ENCODE data around the gene IRF6. TPM values are rescaled to one million over a fixed set of nuclear protein-coding genes. Genes with fewer than 3 reads are reported as not detected.

IRF6 gene
- total and polyA plus RNA-seq, 2 donors (not counting 1 experiment from before 2014, with no cell fraction given) = 0.18 to 1.1 TPM

GRCh38 chr1:209802780-209803152 is 3.2 kb downstream of the IRF6 start:
- Histone ChIP-seq H3K9me3 (ENCODE audit: control extremely low read depth in 1 of 3, control insufficient read depth in 2 of 3, insufficient read depth in 1 of 3, low read length in 2 of 3) (peaks cover 0 to 8% (median 0%) of the 10 kb centered on the region in 3 donors), H3K27me3 (replicated peaks in 1 of 4; ENCODE audit: control extremely low read depth in 1 of 4, control insufficient read depth in 3 of 4, insufficient read depth in 4 of 4, low read length in 3 of 4) (peaks cover 0 to 18% (median 9%) of the 10 kb centered on the region in 4 experiments), H3K4me2 (replicated peaks; ENCODE audit: low read depth, low read length, poor library complexity, severe bottlenecking) (no peak overlapping the region), H2AFZ (ENCODE audit: insufficient read depth, low read depth, low read length, poor library complexity, severe bottlenecking) (no peak overlapping the region), H4K20me1 (ENCODE audit: control insufficient read depth, insufficient read depth, low read length, poor library complexity, severe bottlenecking) (no peaks in the 10 kb centered on the region), H3K4me1 (ENCODE audit: control insufficient read depth in 2 of 2, insufficient read depth in 2 of 2, low read length in 2 of 2) (peaks cover 10 to 13% of the 10 kb centered on the region in 2 donors), H3K36me3 (replicated peaks in 1 of 2; ENCODE audit: control extremely low read depth in 1 of 2, control insufficient read depth in 1 of 2, extremely low read depth in 1 of 2, insufficient read depth in 2 of 2, low read length in 1 of 2) (no peaks in the 10 kb centered on the region), H3K79me2 (ENCODE audit: control insufficient read depth, insufficient read depth, low read length) (no peaks in the 10 kb centered on the region), H3K27ac (ENCODE audit: low read length in 2 of 2) (no peak overlapping the region), H3K4me3 (ENCODE audit: control extremely low read depth in 1 of 5, extremely low read depth in 1 of 5, insufficient read depth in 1 of 5, low read depth in 2 of 5, low read length in 4 of 5) (no peak overlapping the region), H3K9ac (ENCODE audit: low read length) (no peak overlapping the region)
- CTCF ChIA-PET = interaction anchor here (1.6 kb wide), 1 partner anchor 20 kb away, joined by 5 read pairs; no protein-coding TSS in a partner anchor
- H3K27me3 Mint-ChIP-seq = peaks cover 14% of the 10 kb centered on the region
- WGBS (ENCODE audit: insufficient coverage) = 78% methylated on average over 2 of the region's 4 CpGs
- DNase-seq (no peak), ATAC-seq (ENCODE audit: low read depth) (no peak)
- H3K4me3 Mint-ChIP-seq = no peak overlapping the region
- H3K4me1 Mint-ChIP-seq = peaks cover 11% of the 10 kb centered on the region
- POLR2A ChIA-PET = no interaction called here
- intact Hi-C loops (cut with micrococcal nuclease) = no loop called here
- no peaks in the 10 kb centered on the region for H3K9me3 Mint-ChIP-seq (ENCODE audit: insufficient read depth)
- no peak for TF ChIP-seq CTCF (IDR thresholded peaks at IDR 0.05)
- TF ChIP-seq EZH2 (IDR thresholded peaks at IDR 0.05; ENCODE audit: borderline replicate concordance, insufficient read depth, low read depth, low read length, poor library complexity, severe bottlenecking) = no peak
- no peak overlapping the region for H3K27ac Mint-ChIP-seq

GRCh38 chr1:209802117-209802779 is 3.7 kb downstream of the IRF6 start:
- TF ChIP-seq CTCF (IDR thresholded peaks at IDR 0.05) = no peak
- no peak for TF ChIP-seq EZH2 (IDR thresholded peaks at IDR 0.05; ENCODE audit: borderline replicate concordance, insufficient read depth, low read depth, low read length, poor library complexity, severe bottlenecking)
- POLR2A ChIA-PET = no interaction called here
- CTCF ChIA-PET = interaction anchor here (1.6 kb wide), 1 partner anchor 21 kb away, joined by 5 read pairs; no protein-coding TSS in a partner anchor
- ATAC-seq (ENCODE audit: low read depth) (no peak), DNase-seq (no peak)
- H4K20me1 ChIP-seq (ENCODE audit: control insufficient read depth, insufficient read depth, low read length, poor library complexity, severe bottlenecking) = no peaks in the 10 kb centered on the region
- no peaks in the 10 kb centered on the region for H3K9me3 Mint-ChIP-seq (ENCODE audit: insufficient read depth)
- H3K36me3 ChIP-seq (replicated peaks in 1 of 2; ENCODE audit: control extremely low read depth in 1 of 2, control insufficient read depth in 1 of 2, extremely low read depth in 1 of 2, insufficient read depth in 2 of 2, low read length in 1 of 2) = no peaks in the 10 kb centered on the region
- H3K9me3 ChIP-seq (ENCODE audit: control extremely low read depth in 1 of 3, control insufficient read depth in 2 of 3, insufficient read depth in 1 of 3, low read length in 2 of 3) = peaks cover 0 to 8% (median 0%) of the 10 kb centered on the region in 3 donors
- H3K4me3 ChIP-seq (ENCODE audit: control extremely low read depth in 1 of 5, extremely low read depth in 1 of 5, insufficient read depth in 1 of 5, low read depth in 2 of 5, low read length in 4 of 5) = no peak overlapping the region
- intact Hi-C loops (cut with micrococcal nuclease) = no loop called here
- peaks cover 10 to 13% of the 10 kb centered on the region in 2 donors for H3K4me1 ChIP-seq (ENCODE audit: control insufficient read depth in 2 of 2, insufficient read depth in 2 of 2, low read length in 2 of 2)
- H3K27me3 Mint-ChIP-seq = peaks cover 14% of the 10 kb centered on the region
- peaks cover 0 to 18% (median 9%) of the 10 kb centered on the region in 4 experiments for H3K27me3 ChIP-seq (replicated peaks in 1 of 4; ENCODE audit: control extremely low read depth in 1 of 4, control insufficient read depth in 3 of 4, insufficient read depth in 4 of 4, low read length in 3 of 4)
- H3K4me2 ChIP-seq (replicated peaks; ENCODE audit: low read depth, low read length, poor library complexity, severe bottlenecking) = no peak overlapping the region
- no CpG with 5 or more reads among the region's 4 CpGs for WGBS (ENCODE audit: insufficient coverage)
- H3K9ac ChIP-seq (ENCODE audit: low read length) = no peak overlapping the region
- H3K27ac Mint-ChIP-seq = no peak overlapping the region
- H3K4me3 Mint-ChIP-seq = no peak overlapping the region
- H2AFZ ChIP-seq (ENCODE audit: insufficient read depth, low read depth, low read length, poor library complexity, severe bottlenecking) = no peak overlapping the region
- peaks cover 11% of the 10 kb centered on the region for H3K4me1 Mint-ChIP-seq
- no peaks in the 10 kb centered on the region for H3K79me2 ChIP-seq (ENCODE audit: control insufficient read depth, insufficient read depth, low read length)
- no peak overlapping the region for H3K27ac ChIP-seq (ENCODE audit: low read length in 2 of 2)

Data from B cell (primary cell).